ENCODE measurements around the gene IL1RL2.

The IL1RL2 gene

GRCh38 chr2:102197389-102198137 lies 10.7 kb downstream of the IL1RL2 start:
- DNase-seq = no peak

DNA sequence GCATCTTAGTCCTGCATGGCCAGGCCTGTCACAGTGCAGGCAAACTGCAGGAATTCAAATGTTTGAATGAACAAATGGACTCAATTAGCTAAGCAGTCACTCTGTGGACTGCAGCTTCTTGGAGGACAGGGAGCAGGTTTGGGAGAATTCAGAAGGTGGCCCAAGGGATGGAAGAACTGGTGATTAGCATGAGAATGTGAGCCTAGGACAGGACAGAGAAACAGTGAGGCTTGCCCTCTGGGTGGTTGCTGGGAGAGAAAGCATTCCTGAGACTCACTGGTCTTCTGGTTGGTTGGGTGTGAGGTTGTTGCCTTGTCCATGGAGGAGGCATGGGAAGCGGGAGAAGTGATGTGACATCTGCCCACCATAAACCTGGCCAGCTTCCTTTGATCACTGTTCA lies 13.7 kb downstream of the IL1RL2 start:
- no peak for DNase-seq

GRCh38 chr2:102204638-102205037 lies 17.8 kb downstream of the IL1RL2 start:
- no peak for DNase-seq

DNA sequence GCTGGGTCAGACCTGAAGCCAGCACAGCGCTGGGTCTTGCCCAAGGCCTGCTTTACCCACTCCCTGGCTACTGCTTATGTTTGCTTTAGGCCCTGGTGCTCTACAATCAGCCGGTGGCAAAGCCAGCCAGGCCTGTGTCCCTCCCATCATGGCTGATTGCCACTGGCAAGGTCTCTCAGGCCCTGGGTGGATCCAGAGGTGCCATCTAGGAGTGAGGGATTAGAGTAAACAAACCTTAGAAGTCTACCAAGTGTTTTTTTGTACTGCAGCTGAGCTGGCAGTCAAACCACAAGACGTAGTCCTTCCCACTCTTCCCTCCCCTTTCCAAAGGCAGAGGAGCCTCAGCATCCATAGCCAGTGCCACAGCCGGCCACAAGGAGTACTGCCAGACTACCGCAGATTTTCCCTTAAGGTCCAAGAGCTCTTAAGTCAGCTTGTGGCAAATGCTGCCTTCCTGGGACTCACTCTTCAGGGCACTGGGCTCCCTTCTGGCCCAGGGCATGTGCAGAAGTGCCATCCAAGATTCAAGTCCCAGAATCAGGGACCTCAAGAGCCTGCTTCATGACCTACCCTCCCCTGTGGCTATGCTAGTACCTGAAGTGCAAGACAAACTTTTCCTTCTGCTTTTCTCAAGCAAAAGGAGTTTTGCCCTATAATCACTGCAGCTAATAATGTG lies 20.0 kb downstream of the IL1RL2 start:
- no peak for DNase-seq

- DNase-seq = no peak
These were observed 22.0 kb downstream of the IL1RL2 start for GRCh38 chr2:102208774-102209173.

DNA sequence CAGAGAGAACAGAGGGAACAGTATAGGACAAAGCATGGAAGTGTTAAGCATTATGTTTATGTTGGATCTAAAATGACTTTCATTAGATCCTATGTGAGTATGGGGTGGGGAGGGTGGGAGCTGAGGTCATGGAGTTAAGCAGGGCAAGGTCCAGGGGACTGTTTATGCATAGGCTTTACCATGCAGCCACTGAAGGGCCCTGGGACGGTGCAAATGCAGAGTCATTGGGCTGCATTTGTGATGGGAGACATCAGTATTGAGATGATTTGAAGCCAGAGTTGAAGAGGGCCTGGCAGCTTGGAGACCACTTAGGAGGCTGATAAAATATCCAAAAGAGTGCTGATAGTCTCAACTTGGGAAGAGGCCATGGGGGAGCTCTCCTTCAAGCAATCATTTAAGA lies 22.7 kb downstream of the IL1RL2 start:
- no peak for DNase-seq

GRCh38 chr2:102217032-102217431 lies 30.2 kb downstream of the IL1RL2 start:
- no peak for DNase-seq

GRCh38 chr2:102224824-102225739 lies 38.3 kb downstream of the IL1RL2 start:
- no peak for DNase-seq

GRCh38 chr2:102226171-102226570 lies 39.3 kb downstream of the IL1RL2 start:
- DNase-seq = no peak

DNA sequence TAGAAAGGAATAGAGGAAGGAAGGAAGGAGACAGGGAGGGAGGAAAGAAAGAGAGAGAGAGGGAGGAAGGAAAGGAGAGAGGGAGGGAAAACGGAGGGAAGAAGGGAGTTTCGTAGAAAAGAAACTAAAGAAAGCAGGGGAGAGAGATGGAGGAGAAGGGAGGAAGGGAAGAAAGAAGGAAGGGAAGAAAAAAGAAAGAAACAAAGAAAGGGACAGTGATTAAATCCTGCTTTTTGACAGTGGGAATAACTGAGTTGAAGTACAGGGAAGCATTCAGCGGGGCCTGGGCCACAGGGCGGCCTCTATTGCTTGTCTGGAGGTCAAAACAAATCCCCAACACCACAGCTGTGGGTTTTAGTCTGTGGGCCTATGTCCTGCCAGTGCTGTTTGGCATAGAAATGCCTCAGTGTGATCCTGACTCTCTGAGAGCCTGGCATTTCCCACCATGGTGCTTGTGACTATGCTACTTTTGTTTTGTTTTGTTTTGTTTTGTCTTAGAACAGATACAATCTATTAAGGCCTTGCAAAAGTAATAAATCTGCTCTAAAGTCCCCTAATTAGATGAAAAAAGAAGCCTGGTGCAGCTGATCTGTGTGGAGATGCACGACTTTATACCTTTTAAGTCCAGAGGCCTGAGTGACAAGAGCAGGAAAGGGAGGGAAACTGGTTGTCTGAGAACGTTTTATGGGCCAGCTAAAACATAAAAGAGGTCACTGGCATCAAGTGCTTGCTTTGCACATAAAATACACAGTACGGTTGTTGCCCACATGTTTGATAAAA lies 40.0 kb downstream of the IL1RL2 start:
- DNase-seq = no peak

DNA sequence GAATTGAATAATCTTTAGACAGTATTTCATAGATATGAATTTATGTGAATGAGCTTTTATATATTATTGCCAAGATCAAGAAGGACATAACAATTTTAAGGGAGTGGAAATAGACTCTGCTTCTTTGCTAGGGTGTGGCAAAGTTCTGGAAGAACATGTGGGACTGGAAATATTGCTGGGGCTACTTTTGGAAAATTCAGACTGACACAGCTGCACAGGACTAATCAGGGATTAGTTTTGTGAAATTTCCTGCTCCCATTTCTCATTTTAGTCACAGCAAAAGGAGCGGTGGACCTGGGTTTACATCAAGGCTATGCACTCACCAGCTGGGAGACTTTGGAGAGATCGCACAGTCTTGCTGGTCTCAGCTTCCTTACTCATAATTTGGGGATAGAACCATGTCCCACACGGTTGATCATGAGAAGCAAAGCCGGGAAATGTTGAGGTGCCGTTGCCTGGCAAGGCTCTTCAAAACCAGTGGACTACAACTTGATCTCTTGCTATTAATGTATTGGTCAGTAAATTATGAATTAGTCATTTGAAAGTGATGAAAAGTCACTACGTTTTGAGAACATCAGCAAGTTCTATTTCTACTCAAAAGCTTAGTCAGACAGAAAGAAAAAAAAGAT lies 42.4 kb downstream of the IL1RL2 start:
- no peak for DNase-seq

GRCh38 chr2:102230410-102230909 lies 43.6 kb downstream of the IL1RL2 start:
- no peak for DNase-seq

GRCh38 chr2:102233132-102233884 lies 46.5 kb downstream of the IL1RL2 start:
- DNase-seq = no peak

DNA sequence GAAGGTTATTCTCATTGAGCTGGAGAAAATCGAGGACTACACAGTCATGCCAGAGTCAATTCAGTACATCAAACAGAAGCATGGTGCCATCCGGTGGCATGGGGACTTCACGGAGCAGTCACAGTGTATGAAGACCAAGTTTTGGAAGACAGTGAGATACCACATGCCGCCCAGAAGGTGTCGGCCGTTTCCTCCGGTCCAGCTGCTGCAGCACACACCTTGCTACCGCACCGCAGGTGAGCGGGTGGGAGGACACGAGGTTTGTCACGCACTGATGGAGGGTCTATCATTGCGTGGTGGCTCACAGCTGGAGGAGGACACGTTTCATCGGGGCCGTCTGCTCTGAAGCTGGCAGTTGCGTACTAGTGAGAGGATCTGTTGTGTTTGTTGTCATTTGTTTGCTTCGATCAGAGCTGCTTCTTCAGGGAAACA lies 48.2 kb downstream of the IL1RL2 start:
- DNase-seq = no peak

GRCh38 chr2:102235491-102235890 lies 48.7 kb downstream of the IL1RL2 start:
- DNase-seq = no peak

- DNase-seq = no peak
These were observed 49.3 kb downstream of the IL1RL2 start for GRCh38 chr2:102236132-102236531.

GRCh38 chr2:102237176-102237575 lies 50.4 kb downstream of the IL1RL2 start:
- DNase-seq = no peak

DNA sequence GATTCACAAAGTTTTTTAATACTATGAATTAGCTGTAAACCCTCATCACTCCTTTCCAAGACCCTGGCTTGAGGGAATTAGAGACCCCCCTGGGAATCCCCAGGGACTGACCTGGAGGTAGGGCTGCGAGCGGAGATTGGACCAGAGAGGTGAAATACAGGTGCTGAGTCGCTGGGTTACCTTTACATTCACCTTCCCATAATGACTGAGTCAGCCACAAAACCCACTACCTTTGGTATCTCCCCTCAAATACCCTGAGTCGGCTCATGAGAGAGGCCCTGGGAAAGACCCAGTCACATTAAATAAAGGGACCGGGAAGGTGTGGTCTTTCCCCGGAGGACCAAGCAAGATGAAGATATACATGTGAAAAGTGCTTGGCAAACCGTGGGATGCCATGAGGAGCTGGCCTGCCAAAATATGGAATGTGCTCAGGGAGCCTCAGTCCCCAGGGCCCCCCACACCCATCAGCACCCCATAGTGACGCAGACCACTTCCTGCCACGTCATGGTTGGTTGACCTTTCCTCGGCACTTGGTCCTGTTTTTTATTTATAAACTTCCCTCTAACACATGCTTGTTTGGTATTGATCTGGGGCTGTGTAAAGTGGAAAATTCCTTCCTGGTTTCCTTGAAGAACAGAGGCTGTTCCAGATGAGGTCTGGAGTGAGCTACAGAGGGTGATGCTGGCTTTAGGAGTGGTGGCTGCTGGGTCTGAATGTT lies 51.4 kb downstream of the IL1RL2 start:
- DNase-seq = no peak

DNA sequence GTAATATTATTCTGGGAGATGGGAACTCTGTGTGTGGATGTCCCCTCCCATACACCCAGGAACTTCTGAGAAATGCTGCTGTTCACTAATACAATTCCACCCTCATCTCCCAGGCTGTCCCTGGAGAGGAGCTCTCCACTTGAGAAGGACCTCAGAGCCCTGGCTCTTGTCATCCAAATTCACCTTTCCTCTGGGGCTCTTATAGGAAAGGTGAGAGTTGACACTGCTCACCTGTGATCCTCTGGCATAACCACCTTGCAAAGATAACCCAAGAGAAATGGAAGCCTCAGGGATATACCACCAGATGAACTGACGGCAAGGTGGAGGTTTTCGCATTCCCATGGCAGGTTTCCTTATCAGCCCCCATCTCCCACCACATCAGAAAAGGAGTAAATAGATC lies 52.0 kb downstream of the IL1RL2 start:
- no peak for DNase-seq

GRCh38 chr2:102239344-102239743 lies 52.5 kb downstream of the IL1RL2 start:
- DNase-seq = no peak
